HG02642 (cell line): ENCODE data around the gene FHAD1.

Source experiments
- ATAC-seq: cut with Tn5 transposase; IDR thresholded peaks from one replicate; pipeline ENCODE4 v1.9.1; 2021; ENCODE audit warnings: mild to moderate bottlenecking; ENCODE audit not compliant: unreplicated experiment, poor library complexity

The FHAD1 gene

DNA sequence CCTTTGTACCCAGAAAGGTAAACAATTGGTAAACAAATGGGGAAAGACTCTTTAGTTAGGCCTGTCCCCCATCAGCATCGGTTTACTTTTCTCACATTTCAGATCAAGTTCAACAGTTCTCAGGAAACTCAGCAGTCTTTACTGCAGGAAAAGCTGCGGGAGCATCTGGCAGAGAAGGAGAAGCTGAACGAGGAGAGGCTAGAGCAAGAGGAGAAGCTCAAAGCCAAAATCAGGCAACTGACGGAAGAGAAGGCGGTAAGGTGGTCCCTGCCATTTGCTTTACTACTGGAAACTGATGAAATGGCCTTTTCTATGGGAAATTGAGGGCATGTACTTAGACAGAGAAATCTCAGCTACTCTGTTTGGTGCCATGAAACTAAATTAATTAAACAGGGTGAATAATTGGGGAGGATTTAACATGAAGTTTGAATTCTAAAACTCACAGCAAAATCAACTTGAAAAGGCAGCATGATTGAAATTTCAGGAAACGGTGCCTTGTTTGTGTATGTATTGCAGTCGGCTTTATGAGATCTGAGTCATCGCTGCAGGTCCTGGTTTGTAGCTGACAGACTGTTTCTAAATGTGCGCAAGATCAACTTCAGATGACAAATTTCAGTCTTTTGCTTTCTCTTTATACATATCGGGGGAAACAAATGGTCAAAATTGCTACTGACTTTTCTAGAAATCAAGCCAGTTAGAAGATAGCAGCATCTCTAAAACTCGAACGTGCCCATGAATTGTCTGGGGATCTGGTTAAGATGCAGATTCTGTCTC, 94.8 kb downstream of the FHAD1 start:
- no peak for ATAC-seq

DNA sequence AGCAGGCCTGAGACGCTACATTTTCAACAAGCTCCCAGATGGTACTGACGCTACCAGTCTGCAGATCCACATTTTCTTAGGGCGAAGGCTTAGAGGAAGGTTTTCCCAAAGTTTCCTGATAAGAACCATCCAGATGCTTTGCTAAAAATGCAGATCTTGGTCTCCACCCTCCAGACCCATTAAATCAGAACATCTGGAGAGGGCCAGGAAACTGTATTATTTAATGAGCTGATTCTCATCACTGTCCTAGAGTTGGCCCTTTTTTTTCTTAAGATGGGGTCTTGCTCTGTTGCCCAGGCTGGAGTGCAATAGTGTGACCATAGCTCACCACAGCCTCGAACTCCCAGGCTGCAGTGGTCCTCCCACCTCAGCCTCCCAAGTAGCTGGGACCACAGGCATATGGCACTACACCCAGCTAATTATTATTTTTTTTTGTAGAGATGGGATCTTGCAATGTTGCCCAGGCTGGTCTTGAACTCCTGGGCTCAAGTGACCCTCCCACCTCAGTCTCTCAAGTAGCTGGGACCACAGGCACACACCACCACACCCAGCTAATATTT, 95.5 kb downstream of the FHAD1 start:
- no peak for ATAC-seq

DNA sequence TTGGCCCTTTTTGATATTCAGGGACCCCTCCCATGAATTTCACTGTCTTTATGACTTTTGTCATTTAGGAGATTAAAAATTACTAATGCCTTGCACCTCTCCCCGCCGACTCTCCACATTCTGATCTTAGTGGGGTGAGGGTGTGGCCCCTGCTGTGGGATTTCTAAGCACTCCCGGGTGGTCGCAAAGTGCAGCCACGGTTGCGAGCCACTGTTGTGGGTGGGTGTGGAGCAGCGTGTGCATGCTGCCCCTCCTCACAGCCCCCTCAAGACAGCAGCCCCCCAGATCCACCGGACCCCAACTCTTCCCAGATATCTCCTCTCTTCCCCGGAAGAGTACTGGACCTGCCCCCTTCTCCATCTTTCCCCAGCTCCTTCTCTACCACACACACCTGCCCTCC, 96.1 kb downstream of the FHAD1 start:
- ATAC-seq: no peak

DNA sequence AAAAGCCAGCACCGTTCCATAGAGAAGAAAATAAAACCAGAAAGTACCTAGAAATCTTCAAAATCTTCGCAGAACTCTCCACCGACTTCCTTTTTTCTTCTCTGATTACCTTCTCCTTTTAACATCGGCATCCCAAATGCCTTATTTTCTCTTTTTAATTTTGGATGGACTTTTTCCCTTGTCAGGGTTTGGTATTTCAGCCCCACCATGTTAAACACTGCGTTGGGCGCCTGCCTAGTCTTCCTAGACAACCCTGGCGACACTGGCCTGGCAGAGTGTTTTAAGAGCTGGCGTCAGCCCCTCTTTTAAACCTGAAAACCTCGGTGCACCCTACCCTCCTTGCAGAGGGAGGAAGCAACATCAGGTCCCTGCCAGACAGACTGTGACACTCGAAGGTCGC, 96.7 kb downstream of the FHAD1 start:
- ATAC-seq: no peak

DNA sequence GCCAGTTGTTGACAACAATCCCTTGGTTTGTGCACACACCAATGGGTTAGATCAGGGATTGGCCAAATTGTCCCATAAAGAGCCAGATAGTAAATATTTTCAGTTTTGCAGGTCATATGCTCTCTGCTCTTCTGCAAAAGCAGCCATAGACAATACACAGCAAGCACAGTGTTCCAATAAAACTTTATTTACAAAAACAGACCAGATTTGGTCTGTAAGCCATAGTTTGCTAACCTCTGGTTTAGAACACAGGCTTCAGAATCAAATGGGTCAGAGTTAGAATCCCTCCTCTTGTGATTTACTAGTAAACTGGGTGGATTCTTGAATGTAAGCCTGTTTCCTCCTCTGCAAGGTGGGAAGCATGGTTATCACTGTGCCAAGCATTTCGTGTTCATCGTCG, 97.4 kb downstream of the FHAD1 start:
- no peak for ATAC-seq

DNA sequence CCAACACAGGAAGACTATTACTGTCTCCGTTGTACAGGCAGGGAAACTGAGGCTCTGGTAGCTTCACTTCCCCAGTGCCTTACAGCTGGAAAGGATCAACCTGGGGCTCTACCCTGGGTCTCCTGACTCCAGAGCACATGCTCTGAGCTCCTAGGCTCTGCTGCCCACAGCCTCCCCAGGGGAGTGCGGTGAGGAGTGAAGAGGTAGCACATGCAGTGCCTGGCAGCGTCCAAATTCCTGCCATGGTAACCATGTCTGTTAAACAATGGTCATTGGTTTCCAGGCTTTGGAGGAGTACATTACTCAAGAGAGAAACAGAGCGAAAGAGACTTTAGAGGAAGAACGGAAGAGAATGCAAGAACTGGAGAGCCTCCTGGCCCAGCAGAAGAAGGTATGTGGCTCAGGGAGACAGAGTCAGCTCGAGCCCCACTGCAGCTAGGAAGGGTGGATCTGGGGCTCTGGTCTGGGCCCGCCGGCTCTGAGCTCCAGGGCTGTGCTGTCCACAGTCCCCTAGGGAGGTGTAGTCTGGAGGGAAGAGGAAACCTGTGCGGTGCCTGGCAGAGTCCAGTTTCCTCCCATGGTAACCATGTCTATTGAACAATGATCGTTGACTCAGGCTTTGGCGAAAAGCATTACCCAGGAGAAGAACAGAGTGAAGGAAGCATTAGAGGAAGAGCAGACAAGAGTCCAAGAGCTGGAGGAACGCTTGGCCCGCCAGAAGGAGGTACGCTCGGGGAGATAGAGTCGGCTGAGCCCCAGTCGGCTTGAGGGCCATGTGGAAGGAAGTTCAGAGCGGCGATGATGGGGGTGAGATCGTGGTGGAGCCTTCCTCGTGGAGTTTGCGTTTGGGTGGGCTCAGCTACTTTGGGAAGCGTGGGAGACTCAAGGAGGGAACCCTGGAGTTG, 98.0 kb downstream of the FHAD1 start:
- ATAC-seq: no peak

DNA sequence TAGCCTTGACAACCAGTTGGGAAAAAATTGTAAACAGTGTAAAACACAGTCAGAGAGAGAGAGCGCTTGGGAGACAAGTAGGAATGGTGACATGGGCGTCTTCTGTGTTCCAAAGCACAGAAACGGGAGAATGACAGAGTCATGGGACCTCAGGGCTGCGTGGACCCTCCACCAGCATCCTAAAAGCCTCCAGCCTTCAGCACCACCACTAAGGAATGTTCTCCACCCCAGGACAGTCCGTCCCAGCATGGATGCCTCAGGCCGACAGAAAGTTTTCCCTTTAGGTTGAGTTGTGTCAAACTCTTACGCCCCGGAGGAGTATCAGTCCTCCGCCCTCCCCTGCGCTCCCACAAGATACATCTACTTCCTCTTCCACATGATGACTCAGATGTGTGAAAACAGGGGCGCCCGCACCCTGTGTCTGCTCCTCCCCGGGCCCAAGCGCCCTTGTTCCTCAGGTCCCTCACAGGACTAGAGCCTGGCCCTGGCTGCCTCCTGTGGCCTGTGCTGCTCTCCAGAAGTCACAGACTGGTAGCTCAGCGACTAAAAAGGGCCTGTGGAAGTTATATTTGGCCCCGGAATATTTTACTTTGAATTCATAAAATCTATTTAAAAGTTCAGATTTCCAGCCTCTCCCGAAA, 98.8 kb downstream of the FHAD1 start:
- ATAC-seq: no peak

DNA sequence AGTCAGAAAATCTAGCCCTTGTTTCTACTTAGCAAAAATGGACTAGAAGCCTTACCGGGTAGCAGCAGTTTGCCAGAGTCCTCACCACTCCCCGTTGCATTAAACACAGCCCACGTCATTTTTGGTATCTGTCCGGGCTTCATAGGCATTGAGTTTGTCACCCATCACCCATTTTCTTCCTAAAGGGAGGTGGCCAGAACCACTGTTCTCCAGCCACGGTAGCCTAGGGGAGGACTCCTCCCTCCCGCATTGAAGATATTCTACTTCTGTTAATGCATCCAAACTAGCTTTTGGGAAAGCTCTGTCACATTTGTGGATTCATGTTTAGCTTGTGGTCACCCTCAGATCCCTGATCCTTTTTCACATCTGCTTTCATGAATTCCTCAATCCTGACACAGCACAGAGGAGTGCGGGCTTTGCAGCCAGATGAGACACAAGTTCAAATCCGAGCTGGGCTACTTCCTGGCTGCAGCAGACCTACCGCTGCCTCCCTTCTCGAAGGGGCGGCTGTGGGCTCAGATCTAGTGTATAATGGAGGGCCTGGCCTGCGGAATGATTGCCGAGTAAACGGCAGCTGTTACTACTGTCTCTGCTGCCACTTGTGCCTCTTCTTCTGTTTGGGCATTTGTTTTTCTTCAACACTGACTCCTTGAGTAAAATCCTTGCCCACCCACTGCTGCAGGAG, 99.5 kb downstream of the FHAD1 start:
- no peak for ATAC-seq

DNA sequence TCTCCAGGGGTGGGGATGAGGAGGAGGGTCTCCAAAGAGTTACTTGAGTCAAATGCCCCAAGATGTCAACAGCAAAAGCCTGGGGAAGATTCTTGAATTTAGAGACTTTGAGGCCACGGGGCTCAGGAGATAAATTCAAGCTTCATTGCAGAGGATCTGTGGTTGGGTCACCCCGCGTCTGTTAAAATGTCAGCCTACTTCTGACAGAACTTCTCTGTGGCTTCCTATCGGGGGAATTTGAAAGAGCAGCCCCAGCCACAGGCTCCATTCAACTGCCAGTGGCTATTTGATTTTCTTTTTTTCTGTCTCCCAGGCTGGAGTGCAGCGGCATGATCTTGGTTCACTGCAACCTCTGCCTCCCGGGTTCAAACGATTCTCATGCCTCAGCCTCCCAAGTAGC, 100.2 kb downstream of the FHAD1 start:
- ATAC-seq: no peak

DNA sequence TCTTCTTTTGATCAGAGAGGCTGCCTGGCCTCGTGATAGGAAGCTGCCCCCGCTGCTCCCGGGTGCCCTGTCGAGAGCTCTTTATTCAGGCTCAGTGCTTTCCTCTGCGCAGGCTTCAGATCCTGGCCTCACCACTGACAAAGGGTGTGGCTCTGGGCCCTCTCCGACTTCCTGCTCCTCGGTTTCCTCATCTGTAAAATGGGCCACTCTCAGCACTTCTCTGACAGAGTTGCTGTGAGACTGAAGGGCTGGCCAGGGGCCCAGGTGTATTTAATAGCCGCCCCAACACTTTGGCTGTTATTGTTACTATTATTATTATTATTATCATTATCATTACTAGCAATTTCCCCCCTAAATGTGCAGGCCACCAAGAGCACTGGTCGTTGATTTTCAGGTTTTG, 101.6 kb downstream of the FHAD1 start:
- no peak for ATAC-seq

DNA sequence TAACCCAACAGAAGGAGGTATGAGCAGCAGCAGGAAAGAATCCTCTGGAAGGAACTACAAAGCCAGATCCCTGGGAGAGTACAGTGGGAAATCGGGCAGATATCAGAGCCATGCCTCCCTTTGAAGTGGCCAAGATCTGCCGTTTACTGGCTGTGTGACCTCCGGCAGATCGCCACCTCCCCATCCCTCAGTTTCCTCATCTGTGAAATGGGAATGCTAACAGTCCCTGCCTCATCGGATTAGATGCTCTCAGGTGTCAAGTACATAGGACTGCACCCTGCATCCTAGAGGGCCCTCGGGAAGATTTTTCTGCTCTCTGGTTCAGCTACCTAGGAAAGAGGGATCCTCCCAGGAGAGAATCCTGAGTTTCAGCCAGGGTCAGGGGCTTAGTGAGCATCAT, 102.1 kb downstream of the FHAD1 start:
- no peak for ATAC-seq

DNA sequence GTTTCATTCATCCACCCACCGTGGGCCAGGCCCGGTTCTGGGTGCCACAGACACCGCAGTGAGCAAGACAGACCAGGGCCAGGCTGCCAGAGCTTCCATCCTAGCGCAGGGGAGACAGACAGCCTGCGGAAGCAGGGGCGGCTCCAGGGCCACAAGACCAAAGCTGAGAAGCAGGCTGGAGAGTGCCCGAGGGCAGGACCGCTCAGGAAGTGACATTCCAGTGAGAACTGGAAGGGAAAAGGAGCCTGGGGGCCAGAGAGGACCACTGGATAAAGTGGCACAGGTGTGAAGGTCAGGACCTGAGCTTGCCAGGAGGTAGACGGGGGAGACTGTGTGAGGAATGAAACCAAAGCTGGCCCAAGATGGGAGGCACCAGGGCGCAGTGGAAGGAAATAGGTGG, 103.1 kb downstream of the FHAD1 start:
- ATAC-seq: no peak

DNA sequence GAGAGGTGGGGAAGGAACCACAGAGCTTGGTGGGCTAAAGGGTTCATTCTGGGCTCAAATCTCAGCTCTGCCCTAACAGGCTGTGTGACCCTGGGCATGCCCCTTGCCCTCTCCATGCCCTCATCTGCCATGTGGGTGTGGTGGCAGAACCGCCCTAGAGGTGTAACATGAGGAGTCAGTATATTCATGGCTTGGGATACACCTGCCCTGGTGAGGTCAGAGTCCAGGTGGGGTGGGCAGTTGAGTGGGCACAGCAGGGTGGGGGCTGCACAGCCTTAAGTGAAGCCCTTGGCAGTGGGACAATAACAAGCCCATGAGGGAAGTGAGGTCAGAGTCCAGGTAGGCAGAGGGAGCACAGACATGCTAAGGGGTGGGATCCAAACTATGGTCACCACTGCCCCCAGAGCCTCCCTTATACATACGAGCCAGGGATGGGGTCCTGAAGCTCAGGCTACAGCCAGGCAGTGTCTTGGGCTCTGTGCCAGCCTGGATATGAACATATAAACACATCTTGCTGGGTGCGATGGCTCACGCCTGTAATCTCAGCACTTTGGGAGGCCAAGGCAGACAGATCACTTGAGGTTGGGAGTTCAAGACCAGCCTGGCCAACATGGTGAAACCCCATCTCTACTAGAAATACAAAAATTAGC, 103.7 kb downstream of the FHAD1 start:
- ATAC-seq: no peak

DNA sequence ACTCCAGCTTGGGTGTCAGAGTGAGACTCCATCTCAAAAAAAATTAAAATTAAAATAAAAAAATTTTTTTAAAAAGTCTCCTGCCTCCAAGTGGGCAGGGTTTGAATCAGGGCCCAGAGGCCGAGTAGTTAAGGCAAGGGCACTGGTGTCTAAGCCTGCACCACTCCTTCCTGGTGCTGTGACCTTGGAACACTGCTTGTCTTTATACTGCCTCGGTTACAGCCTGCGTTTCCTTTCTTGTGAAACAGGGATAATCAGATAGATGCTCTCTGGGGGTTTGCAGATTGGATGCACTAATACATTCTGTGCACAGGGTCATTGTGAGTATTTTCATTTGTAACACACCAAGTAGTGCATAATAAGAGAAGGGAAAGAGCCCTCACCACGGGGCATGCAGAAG, 104.3 kb downstream of the FHAD1 start:
- ATAC-seq: no peak

DNA sequence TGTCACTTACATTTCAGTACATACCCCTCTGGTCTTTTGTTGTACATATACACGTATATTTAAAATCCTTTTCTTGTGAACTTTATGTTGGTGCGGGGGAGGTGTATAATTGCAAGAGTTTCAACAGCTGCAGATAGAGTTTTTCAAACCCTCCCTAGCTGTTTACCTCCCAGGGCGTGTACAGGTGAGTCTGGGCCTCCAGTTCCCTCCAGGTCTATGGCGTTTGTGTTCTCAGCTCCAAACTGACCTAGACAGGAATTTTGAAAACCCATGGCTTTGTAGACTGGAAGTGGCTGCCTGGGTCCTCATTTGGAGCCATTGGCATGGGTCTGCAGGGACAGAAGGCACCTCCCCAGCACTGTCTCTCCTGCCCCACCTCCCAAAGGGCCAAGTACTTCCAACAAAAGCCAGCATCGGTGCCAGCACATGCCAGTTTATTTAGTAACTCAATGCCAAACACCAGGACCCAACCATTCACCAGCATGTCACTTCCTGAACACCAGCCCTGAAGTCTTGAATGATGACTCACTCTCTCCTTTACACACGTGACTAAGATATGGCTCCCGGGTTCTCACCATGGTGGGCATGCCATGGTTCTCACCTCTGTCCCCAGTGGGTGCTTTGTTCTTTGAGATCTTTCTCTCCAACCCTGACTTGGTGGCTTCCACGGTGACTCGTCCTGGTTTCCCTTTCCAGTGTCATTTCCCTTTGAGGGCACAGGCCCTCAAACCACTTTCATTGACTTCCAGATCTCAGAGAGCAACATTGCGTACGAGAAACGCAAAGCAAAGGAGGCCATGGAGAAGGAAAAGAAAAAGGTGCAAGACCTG, 105.3 kb downstream of the FHAD1 start:
- no peak for ATAC-seq

DNA sequence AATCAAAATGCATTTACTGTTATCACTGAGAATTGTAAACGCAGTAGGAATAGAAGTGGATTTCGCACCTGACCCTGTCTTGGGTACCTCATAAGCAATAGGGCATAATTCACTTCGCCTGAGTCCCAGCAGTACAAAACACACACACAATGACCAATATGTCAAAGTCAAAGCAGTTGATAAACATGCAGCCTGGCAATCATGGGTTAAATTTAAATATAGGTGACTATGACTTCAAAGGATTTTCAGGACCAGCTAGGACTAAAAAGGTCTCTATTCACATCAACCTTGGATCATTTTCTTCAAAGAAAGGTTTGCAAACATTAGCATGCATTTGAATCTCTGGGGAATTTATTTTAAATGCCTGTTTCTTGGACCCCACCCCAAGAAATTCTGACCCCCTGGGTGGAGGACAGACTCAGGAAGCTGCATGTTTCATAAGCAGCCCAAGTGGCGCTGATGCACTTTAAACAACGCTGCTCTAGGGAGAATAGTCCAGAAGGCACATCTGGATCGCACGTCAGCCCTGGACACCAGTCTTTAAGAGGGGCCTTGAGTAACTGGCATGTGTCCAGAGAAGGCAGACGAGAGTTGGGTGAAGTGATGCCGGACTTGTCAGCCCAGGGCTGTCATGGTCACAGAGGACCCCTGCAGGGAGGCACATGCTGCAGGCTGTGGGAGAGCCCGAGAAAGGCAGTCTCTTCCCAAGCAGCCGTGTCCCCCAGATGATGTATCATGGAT, 107.0 kb downstream of the FHAD1 start:
- no peak for ATAC-seq

DNA sequence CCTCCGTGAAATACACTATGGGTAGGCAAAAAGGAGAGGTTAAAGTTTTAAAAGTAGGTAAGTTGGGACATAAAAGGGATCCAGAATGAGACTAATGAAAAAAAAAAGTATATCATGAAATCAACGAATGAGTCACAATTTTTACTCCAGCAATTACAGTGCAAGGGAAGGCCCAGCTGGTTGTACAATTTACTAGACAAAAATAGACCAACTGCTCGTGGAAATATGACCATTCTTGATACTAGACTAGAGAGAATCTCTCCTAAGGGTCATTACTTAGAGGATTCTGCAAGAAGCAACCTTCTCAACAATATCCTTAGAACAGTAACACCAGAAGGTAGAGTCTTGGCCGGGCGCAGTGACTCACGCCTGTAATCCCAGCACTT, 107.5 kb downstream of the FHAD1 start:
- no peak for ATAC-seq

DNA sequence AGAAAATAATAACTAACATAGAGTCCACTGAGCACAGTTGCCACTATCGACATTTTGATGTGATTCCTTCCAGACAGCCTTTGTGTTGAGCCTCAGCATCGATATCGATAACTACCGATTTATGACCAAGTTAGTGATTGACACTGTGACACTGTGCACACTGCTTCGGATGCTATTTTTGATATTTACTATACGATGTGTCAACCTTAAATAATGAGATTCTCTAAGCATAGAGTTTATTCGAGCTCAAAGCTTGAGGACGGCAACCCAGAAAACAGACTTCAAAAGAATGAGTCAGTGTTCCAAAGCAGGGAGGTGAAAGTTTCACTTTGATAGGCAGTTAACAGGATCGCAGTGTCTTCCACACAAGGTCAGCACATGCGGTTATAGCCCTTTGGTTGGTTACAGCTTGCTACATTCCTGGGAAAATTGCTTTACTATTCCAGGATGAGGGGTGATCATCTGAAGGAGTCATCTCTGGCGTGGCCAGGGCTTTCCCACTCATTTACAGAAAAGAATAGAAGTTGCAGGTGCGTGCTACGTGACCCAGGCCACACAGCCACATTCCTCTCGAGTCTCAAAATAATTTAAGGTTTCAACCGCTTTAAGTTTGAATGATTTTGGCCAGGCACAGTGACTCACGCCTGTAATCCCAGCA, 109.1 kb downstream of the FHAD1 start:
- ATAC-seq: no peak
